DND-41 (cell line): Measurements from ENCODE around the gene THAP12.

Experiments
- ATAC-seq: fragments of 200-7000 bp; cut with Tn5 transposase; 3 replicates; pipeline ENCODE4 v1.9.1; 2021; ENCODE audit warnings: low read depth; ENCODE audit not compliant: insufficient read depth
- DNase-seq: peaks from one replicate; pipeline ENCODE4 v3.0.0-alpha.2; 2020
- H2AFZ ChIP-seq: 2 replicates; pipeline ENCODE4 v1.6.0; 2012; ENCODE audit warnings: low read depth, low read length
- H3K27ac ChIP-seq: 2 replicates; pipeline ENCODE4 v1.5.1; 2012; ENCODE audit warnings: low read length, inconsistent platforms
- H3K27me3 ChIP-seq: fragments of 200-600 bp; sonication (generic); 2 replicates; pipeline ENCODE4 v1.6.0; 2012; ENCODE audit warnings: low read length, mild to moderate bottlenecking, inconsistent platforms; ENCODE audit not compliant: insufficient read depth, poor library complexity
- H3K36me3 ChIP-seq: 2 replicates; pipeline ENCODE4 v1.5.1; 2012; ENCODE audit warnings: low read length, inconsistent platforms; ENCODE audit not compliant: insufficient read depth
- H3K4me1 ChIP-seq: 2 replicates; pipeline ENCODE4 v1.5.1; 2012; ENCODE audit warnings: mild to moderate bottlenecking, low read length; ENCODE audit not compliant: insufficient read depth
- H3K4me2 ChIP-seq: 2 replicates; pipeline ENCODE4 v1.6.0; 2012; ENCODE audit warnings: mild to moderate bottlenecking, moderate library complexity, low read length, inconsistent platforms; ENCODE audit not compliant: insufficient read depth
- H3K4me3 ChIP-seq, 2 experiments: fragments of 200-600 bp in 1 of 2; shearing (Covaris generic) in 1 of 2; 2 replicates each; pipeline ENCODE4 v1.5.1; 2012 to 2016; ENCODE audit warnings: inconsistent platforms in 2 of 2, low read length in 2 of 2, mild to moderate bottlenecking in 2 of 2, low read depth in 1 of 2, moderate library complexity in 1 of 2
- H3K79me2 ChIP-seq: 2 replicates; pipeline ENCODE4 v1.6.0; 2012; ENCODE audit warnings: low read length, inconsistent platforms; ENCODE audit not compliant: insufficient read depth
- H3K9ac ChIP-seq: 2 replicates; pipeline ENCODE4 v1.6.0; 2012; ENCODE audit warnings: low read depth, mild to moderate bottlenecking, inconsistent platforms, low read length, moderate library complexity
- H3K9me3 ChIP-seq: 2 replicates; pipeline ENCODE4 v1.5.1; 2012; ENCODE audit warnings: low read length, moderate library complexity, mild to moderate bottlenecking, inconsistent platforms; ENCODE audit not compliant: insufficient read depth, severe bottlenecking
- H4K20me1 ChIP-seq: 2 replicates; pipeline ENCODE4 v1.6.0; 2012; ENCODE audit warnings: low read length; ENCODE audit not compliant: insufficient read depth
- EZH2 ChIP-seq: IDR thresholded peaks from 3 replicates; pipeline ENCODE4 v1.6.1; 2012; ENCODE audit warnings: borderline replicate concordance, low read depth, mild to moderate bottlenecking, moderate library complexity, low read length, inconsistent platforms; ENCODE audit not compliant: severe bottlenecking
- TF ChIP-seq, protein P1 (sequence below): IDR thresholded peaks from 2 replicates; pipeline ENCODE4 v1.5.1; 2012; ENCODE audit warnings: borderline replicate concordance, low read length, moderate library complexity, mild to moderate bottlenecking; ENCODE audit not compliant: poor library complexity, severe bottlenecking; ENCODE audit errors: extremely low read depth

The THAP12 gene

GRCh38 chr11:76424379-76424778 is 43.4 kb upstream of the THAP12 start:
- H3K36me3 ChIP-seq = no peaks in the 10 kb centered on the region
- no peak for DNase-seq
- no peak overlapping the region for H2AFZ ChIP-seq
- no peaks in the 10 kb centered on the region for H3K4me1 ChIP-seq
- H3K79me2 ChIP-seq = no peaks in the 10 kb centered on the region
- no peak overlapping the region for H3K27ac ChIP-seq
- no peaks in the 10 kb centered on the region for H4K20me1 ChIP-seq
- H3K4me3 ChIP-seq = no peak overlapping the region
- no peaks in the 10 kb centered on the region for H3K27me3 ChIP-seq
- no peak for ATAC-seq
- no peak overlapping the region for H3K9ac ChIP-seq
- no peak for TF ChIP-seq EZH2
- TF ChIP-seq, protein P1, sequence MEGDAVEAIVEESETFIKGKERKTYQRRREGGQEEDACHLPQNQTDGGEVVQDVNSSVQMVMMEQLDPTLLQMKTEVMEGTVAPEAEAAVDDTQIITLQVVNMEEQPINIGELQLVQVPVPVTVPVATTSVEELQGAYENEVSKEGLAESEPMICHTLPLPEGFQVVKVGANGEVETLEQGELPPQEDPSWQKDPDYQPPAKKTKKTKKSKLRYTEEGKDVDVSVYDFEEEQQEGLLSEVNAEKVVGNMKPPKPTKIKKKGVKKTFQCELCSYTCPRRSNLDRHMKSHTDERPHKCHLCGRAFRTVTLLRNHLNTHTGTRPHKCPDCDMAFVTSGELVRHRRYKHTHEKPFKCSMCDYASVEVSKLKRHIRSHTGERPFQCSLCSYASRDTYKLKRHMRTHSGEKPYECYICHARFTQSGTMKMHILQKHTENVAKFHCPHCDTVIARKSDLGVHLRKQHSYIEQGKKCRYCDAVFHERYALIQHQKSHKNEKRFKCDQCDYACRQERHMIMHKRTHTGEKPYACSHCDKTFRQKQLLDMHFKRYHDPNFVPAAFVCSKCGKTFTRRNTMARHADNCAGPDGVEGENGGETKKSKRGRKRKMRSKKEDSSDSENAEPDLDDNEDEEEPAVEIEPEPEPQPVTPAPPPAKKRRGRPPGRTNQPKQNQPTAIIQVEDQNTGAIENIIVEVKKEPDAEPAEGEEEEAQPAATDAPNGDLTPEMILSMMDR = no peak
- no peak overlapping the region for H3K4me2 ChIP-seq
- no peaks in the 10 kb centered on the region for H3K9me3 ChIP-seq

DNA sequence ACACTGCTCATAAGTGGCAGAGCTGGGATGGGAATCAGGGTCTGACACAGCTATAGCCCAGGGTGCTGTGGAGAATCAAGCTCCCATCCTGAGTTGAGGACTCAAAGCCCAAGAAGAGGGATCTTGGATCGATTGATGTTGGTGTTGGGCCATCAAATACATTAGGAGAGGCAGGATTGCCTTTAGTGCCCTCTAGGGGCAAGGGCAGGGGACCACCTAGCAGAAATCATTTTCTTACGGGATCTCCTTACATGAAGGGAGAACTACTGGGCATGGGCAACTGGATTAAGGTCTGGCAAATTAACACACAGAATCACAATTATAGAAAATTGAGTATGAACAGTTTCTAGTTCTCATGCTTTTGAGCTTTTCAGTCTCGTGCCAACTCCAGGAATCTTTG is 39.0 kb upstream of the THAP12 start:
- Histone ChIP-seq H3K9ac (no peak overlapping the region), H3K4me3 (no peak overlapping the region), H3K27ac (no peak overlapping the region), H2AFZ (no peak overlapping the region), H3K4me2 (no peak overlapping the region), H3K79me2 (no peaks in the 10 kb centered on the region), H3K9me3 (no peaks in the 10 kb centered on the region), H4K20me1 (no peaks in the 10 kb centered on the region), H3K36me3 (no peaks in the 10 kb centered on the region), H3K4me1 (no peaks in the 10 kb centered on the region), H3K27me3 (no peaks in the 10 kb centered on the region)
- DNase-seq (peak; percentile 21), ATAC-seq (peak; percentile 68; the same call in 2 of the 3 replicates)
- no peak for TF ChIP-seq EZH2
- TF ChIP-seq, protein P1 = peak; percentile 64

- H3K27ac ChIP-seq = no peak overlapping the region
- no peaks in the 10 kb centered on the region for H3K36me3 ChIP-seq
- ATAC-seq = no peak
- H3K4me3 ChIP-seq = no peak overlapping the region
- TF ChIP-seq EZH2 = no peak
- TF ChIP-seq, protein P1 = no peak
- H3K27me3 ChIP-seq = no peaks in the 10 kb centered on the region
- no peak overlapping the region for H3K4me2 ChIP-seq
- H4K20me1 ChIP-seq = no peaks in the 10 kb centered on the region
- H3K4me1 ChIP-seq = no peaks in the 10 kb centered on the region
- no peak for DNase-seq
- no peaks in the 10 kb centered on the region for H3K9me3 ChIP-seq
- H3K79me2 ChIP-seq = no peaks in the 10 kb centered on the region
- H2AFZ ChIP-seq = no peak overlapping the region
- H3K9ac ChIP-seq = no peak overlapping the region
Observed at GRCh38 chr11:76415073-76415472, 34.1 kb upstream of the THAP12 start.

- Histone ChIP-seq H3K27ac (no peak overlapping the region), H3K9me3 (no peaks in the 10 kb centered on the region), H3K4me2 (no peak overlapping the region), H3K36me3 (no peaks in the 10 kb centered on the region), H3K27me3 (no peaks in the 10 kb centered on the region), H3K9ac (no peak overlapping the region), H3K79me2 (no peaks in the 10 kb centered on the region), H2AFZ (no peak overlapping the region), H4K20me1 (no peaks in the 10 kb centered on the region), H3K4me3 (no peak overlapping the region), H3K4me1 (no peaks in the 10 kb centered on the region)
- DNase-seq = no peak
- TF ChIP-seq, protein P1 = no peak
- TF ChIP-seq EZH2 = no peak
- no peak for ATAC-seq
Observed at GRCh38 chr11:76410851-76411357, 30.0 kb upstream of the THAP12 start.
